ENCODE results near the gene SNTG2.

SNTG2 gene

GRCh38 chr2:1297372-1298159 lies 346.9 kb downstream of the SNTG2 start:
- DNase-seq = no peak

GRCh38 chr2:1299043-1299442 lies 348.4 kb downstream of the SNTG2 start:
- DNase-seq = no peak

- DNase-seq = no peak
Measured at GRCh38 chr2:1300284-1300683, 349.6 kb downstream of the SNTG2 start.

- DNase-seq = no peak
Measured at GRCh38 chr2:1301056-1301455, 350.4 kb downstream of the SNTG2 start.

GRCh38 chr2:1305342-1306013 lies 354.8 kb downstream of the SNTG2 start:
- DNase-seq = no peak

GRCh38 chr2:1306014-1306686 lies 355.5 kb downstream of the SNTG2 start:
- no peak for DNase-seq

- no peak for DNase-seq
Measured at GRCh38 chr2:1306687-1307516, 356.3 kb downstream of the SNTG2 start.

GRCh38 chr2:1307670-1308069 lies 357.0 kb downstream of the SNTG2 start:
- DNase-seq = no peak

GRCh38 chr2:1308678-1309077 lies 358.0 kb downstream of the SNTG2 start:
- DNase-seq = no peak

GRCh38 chr2:1309507-1309906 lies 358.9 kb downstream of the SNTG2 start:
- no peak for DNase-seq

GRCh38 chr2:1310202-1310601 lies 359.6 kb downstream of the SNTG2 start:
- DNase-seq = no peak

GRCh38 chr2:1310866-1311265 lies 360.2 kb downstream of the SNTG2 start:
- DNase-seq = no peak

- DNase-seq = no peak
Measured at GRCh38 chr2:1313240-1313924, 362.7 kb downstream of the SNTG2 start.

- peak; percentile 45 for DNase-seq
Measured at GRCh38 chr2:1314254-1314653, 363.6 kb downstream of the SNTG2 start.

GRCh38 chr2:1318366-1319009 lies 367.8 kb downstream of the SNTG2 start:
- no peak for DNase-seq

GRCh38 chr2:1319393-1319792 lies 368.7 kb downstream of the SNTG2 start:
- DNase-seq = no peak

GRCh38 chr2:1321321-1321720 lies 370.7 kb downstream of the SNTG2 start:
- no peak for DNase-seq

- no peak for DNase-seq
Measured at GRCh38 chr2:1324884-1325283, 374.2 kb downstream of the SNTG2 start.

- no peak for DNase-seq
Measured at GRCh38 chr2:1328684-1329083, 378.0 kb downstream of the SNTG2 start.

- DNase-seq = no peak
Measured at GRCh38 chr2:1339388-1340140, 388.9 kb downstream of the SNTG2 start.

GRCh38 chr2:1340141-1340512 lies 389.5 kb downstream of the SNTG2 start:
- DNase-seq = no peak
